C4-2B (cell line): ENCODE measurements around the gene TRIM3.

Source experiments
- H3K27ac ChIP-seq: fragments of 450-650 bp; 2 replicates; pipeline ENCODE4 v1.5.1; 2017
- ZFX ChIP-seq: fragments of 450-650 bp; IDR thresholded peaks from 2 replicates; pipeline ENCODE4 v1.6.1; 2017
- TF ChIP-seq, protein P1 (sequence below): fragments of 450-650 bp; conservative IDR thresholded peaks from 2 replicates; pipeline ENCODE4 v1.5.1; 2017; ENCODE audit warnings: mild to moderate bottlenecking

Gene TRIM3

DNA sequence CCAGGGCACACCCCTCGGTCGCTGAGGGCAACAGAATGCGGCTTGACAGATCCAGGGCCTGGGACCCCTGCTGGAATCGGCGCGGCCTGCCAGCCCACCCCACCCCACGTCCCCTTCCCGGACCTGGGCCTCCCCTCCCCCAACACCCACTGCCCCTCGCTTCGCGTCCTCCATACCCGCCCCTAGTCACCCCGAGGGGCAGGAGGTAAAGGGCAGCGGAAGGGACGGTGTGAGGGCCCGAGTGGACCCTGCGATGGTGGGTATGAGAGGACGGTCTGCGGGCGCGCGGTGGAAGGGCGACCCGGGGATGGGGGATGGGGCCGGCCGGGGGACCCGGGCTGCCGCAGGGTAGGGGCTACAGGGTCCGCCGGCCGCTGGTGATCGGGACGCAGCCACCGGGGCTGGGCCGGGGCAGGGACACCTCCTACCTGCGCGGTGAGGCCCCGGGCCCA lies 55.2 kb downstream of the TRIM3 start:
- TF ChIP-seq ZFX, result no peak
- TF ChIP-seq, protein P1, sequence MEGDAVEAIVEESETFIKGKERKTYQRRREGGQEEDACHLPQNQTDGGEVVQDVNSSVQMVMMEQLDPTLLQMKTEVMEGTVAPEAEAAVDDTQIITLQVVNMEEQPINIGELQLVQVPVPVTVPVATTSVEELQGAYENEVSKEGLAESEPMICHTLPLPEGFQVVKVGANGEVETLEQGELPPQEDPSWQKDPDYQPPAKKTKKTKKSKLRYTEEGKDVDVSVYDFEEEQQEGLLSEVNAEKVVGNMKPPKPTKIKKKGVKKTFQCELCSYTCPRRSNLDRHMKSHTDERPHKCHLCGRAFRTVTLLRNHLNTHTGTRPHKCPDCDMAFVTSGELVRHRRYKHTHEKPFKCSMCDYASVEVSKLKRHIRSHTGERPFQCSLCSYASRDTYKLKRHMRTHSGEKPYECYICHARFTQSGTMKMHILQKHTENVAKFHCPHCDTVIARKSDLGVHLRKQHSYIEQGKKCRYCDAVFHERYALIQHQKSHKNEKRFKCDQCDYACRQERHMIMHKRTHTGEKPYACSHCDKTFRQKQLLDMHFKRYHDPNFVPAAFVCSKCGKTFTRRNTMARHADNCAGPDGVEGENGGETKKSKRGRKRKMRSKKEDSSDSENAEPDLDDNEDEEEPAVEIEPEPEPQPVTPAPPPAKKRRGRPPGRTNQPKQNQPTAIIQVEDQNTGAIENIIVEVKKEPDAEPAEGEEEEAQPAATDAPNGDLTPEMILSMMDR, result no peak
- peak overlapping the region; percentile 58 for H3K27ac ChIP-seq

DNA sequence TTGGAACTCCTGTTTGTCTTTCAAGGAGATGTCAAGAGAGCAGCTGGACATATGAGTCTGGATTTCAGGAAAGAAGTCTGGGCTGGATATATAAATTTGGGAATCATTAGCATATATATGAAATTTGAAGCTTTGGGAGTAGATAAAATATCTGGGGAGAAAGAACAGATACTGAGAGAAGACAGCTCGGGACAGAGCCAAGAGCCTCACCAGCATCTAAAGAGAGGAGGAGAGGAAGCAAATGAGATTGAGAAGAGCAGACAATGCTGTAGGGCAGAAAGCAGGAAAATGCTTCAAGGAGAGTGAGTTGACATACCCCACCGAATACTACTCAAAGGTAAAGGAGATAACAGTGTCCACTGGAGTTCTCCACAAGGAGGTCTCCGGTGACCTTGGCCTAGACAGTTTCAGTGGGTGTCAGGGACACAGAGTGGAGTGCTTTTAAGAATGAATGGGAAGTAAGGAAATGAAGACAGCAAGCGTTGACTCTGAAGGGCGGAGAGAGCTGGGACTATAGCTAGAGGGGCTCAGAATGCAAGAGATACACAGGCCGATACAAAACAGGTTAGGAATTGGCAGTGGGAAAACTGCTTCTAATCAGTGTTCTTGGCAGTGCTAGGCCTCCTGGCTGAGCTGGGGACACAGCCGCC lies 55.7 kb downstream of the TRIM3 start:
- TF ChIP-seq, protein P1, result no peak
- TF ChIP-seq ZFX, result no peak
- no peak overlapping the region for H3K27ac ChIP-seq

DNA sequence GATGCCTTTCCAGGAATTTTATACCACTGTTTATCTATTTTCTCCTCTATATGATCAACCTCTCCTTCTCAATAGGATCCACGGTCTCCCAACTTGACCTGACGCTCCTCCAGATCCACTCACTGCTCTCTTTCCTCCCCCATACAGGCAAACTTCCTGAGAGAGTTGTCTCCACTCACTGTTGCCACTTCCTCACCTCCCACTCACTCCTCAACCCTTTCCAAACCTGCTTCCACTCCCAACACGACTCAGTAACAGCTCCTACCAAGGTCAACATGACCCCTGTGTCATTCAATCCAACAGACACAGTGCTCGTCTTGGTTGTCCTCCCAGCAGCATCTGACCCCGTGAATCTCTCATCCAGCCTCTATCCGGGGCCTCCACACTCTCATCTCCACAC lies 57.9 kb downstream of the TRIM3 start:
- TF ChIP-seq ZFX, result no peak
- TF ChIP-seq, protein P1, result no peak

DNA sequence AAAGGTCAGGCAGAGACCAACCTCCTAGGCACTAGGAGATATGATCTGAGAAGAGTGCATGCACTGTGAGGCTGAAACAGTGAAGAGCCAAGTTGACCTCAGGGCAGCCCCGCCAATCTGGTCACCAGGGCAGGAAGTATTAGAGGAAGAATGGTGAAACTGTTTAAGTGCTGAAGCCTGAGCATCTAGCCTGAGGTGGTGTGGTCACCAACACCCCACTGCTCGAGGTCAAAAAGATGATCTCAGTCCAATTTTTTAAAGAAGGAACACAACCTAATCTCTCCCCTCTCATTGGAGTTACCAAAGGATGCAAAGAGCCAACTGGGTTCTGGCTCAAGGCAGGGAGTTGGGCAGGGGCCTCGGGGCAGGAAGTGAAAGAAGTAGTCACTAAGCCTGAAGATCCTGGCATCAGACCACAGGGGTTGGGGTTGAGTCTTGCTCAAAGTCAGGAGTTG lies 58.8 kb downstream of the TRIM3 start:
- no peak overlapping the region for H3K27ac ChIP-seq
- TF ChIP-seq, protein P1, result no peak
- TF ChIP-seq ZFX, result no peak

More for the DNA sequence above, 57.9 kb downstream of the TRIM3 start:
- H3K27ac ChIP-seq, result no peak overlapping the region

DNA sequence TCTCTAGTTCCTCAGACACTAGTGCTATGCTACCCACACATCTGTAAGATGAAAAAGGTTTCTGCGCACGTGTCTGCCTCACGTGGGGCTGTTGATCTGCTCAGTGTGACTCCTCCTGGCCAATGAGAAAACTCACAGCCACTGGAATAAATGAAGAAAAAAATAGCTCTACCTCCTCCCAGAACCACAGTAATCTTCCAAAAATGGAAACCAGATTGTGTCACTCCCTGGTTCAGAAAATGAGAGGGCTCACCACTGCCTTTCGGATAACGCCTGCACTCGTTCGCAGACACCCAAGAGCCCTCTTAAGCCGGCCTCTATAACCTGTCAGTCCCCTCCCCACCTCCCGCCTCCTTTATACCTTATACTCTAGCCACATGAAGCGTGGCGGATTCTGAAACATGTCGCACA lies 59.9 kb downstream of the TRIM3 start:
- no peak overlapping the region for H3K27ac ChIP-seq
- no peak for TF ChIP-seq ZFX
- TF ChIP-seq, protein P1, result no peak

DNA sequence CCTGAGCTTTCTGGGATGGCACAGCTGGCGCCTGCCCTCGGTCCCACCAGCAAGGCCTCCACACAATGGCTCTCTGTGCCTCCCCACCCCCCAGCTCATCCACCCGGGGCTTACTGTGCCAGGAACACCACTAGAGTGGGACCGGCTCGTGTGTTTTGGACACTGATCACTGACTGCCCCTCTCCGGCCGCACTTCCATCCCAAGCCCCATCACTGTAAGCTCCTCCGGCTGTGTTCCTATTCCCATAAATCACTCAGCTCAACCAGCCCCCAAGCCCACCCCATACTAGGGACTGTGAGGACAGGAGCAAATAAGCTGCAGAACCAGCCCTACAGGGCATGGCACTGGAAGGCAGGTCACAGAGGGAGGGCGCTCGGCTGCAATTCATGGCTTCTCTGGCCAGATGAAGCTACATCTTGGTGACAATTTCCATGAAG lies 62.1 kb downstream of the TRIM3 start:
- TF ChIP-seq, protein P1, result no peak
- no peak for TF ChIP-seq ZFX
- H3K27ac ChIP-seq, result no peak overlapping the region

DNA sequence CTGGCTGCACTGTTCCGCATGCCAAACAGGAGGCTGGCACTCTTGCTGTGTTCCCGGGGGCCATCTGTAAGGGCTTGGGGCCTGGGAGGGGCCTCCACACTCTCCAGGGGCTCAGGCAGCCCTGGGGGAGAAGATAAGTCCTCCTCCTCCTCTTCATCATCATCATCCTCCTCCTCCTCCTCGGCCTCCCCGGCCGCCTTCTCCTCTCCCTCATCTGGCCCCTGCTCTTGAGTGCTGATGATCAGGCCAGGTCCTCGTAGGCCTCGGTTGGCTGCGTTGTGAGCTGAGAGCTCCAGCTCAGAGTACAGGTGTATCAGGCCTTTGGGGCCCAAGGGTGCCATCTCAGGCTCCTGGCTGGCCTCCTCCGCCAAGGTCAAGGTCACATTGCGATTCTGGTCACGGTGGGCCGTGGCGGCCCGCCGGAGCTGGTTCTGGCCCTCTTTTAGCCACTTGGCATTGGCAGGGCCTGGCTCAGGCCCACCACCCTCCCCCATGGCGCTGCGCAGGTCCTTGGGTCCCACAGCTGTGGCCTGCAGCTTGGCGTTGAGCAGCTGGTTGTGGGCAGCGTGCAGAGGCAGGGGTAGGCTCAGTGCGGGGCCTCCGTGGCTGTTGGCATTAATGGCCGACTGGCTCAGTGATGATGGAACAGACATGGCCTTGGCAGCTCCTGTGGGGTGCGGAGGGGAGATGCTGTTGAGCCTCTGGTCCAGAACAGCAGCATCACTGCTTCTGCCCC lies 62.9 kb downstream of the TRIM3 start:
- no peak overlapping the region for H3K27ac ChIP-seq
- no peak for TF ChIP-seq ZFX
- TF ChIP-seq, protein P1, result no peak
